ENCODE data around the gene RTL10. TPM values are rescaled to one million over a fixed set of nuclear protein-coding genes. Genes with fewer than 3 reads are reported as not detected.

RTL10 gene
- total and polyA plus RNA-seq, 10 of the 15 experiments (the other 5 are each of a cell fraction or from before 2014, with no cell fraction given) = 5.3 to 18.1 (median 10.3) TPM

- TF ChIP-seq, protein P1, sequence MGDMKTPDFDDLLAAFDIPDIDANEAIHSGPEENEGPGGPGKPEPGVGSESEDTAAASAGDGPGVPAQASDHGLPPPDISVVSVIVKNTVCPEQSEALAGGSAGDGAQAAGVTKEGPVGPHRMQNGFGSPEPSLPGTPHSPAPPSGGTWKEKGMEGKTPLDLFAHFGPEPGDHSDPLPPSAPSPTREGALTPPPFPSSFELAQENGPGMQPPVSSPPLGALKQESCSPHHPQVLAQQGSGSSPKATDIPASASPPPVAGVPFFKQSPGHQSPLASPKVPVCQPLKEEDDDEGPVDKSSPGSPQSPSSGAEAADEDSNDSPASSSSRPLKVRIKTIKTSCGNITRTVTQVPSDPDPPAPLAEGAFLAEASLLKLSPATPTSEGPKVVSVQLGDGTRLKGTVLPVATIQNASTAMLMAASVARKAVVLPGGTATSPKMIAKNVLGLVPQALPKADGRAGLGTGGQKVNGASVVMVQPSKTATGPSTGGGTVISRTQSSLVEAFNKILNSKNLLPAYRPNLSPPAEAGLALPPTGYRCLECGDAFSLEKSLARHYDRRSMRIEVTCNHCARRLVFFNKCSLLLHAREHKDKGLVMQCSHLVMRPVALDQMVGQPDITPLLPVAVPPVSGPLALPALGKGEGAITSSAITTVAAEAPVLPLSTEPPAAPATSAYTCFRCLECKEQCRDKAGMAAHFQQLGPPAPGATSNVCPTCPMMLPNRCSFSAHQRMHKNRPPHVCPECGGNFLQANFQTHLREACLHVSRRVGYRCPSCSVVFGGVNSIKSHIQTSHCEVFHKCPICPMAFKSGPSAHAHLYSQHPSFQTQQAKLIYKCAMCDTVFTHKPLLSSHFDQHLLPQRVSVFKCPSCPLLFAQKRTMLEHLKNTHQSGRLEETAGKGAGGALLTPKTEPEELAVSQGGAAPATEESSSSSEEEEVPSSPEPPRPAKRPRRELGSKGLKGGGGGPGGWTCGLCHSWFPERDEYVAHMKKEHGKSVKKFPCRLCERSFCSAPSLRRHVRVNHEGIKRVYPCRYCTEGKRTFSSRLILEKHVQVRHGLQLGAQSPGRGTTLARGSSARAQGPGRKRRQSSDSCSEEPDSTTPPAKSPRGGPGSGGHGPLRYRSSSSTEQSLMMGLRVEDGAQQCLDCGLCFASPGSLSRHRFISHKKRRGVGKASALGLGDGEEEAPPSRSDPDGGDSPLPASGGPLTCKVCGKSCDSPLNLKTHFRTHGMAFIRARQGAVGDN (IDR thresholded peaks at IDR 0.05) = no peak
- TF ChIP-seq NRF1 (conservative IDR thresholded peaks at IDR 0.05; ENCODE audit: low read depth, low read length) (no peak), USF2 (IDR thresholded peaks at IDR 0.05; ENCODE audit: borderline replicate concordance, low read depth, low read length) (no peak)
Observed at GRCh38 chr22:19806213-19807160, 48.2 kb downstream of the RTL10 start (continued).

GRCh38 chr22:19805821-19806212 lies 48.9 kb downstream of the RTL10 start:
- H4K20me1 ChIP-seq (ENCODE audit: control insufficient read depth, insufficient read depth) = no peaks in the 10 kb centered on the region
- H3K27me3 ChIP-seq (replicated peaks in 1 of 2; ENCODE audit: control insufficient read depth in 2 of 2, insufficient read depth in 2 of 2, low read length in 1 of 2) = no peaks in the 10 kb centered on the region
- RAD21 ChIA-PET (ENCODE audit: unreplicated experiment) = no interaction called here
- no peak overlapping the region for H3K9ac ChIP-seq (ENCODE audit: control insufficient read depth, insufficient read depth, low read length)
- no peaks in the 10 kb centered on the region for H3K79me2 ChIP-seq (ENCODE audit: control insufficient read depth, insufficient read depth, low read length)
- no peaks in the 10 kb centered on the region for H3K4me1 ChIP-seq (ENCODE audit: control insufficient read depth, insufficient read depth, low read length)
- no peak overlapping the region for H3K4me3 ChIP-seq
- POLR2A ChIA-PET = no interaction called here
- CTCF ChIA-PET = interaction anchor here (0.6 kb wide), 1 partner anchor 12 kb away, joined by 3 read pairs; no protein-coding TSS in a partner anchor
- intact Hi-C loops (cut with micrococcal nuclease; ENCODE audit: unreplicated experiment) = no loop called here
- BruUV-seq (replicated peaks) = no TSS peak
- SMC1A ChIA-PET (ENCODE audit: uncharacterized antibody, unreplicated experiment) = no interaction called here
- H3K27ac ChIP-seq (ENCODE audit: control insufficient read depth, insufficient read depth) = no peak overlapping the region
- no peak overlapping the region for H2AFZ ChIP-seq (ENCODE audit: control insufficient read depth, low read depth, low read length)
- no peaks in the 10 kb centered on the region for H3K36me3 ChIP-seq (ENCODE audit: control insufficient read depth in 2 of 2, insufficient read depth in 2 of 2, low read length in 1 of 2)
- no peak for ATAC-seq
- no peak for FAIRE-seq
- in situ Hi-C loops (cut with MboI) = no loop called here
- no peak for DNase-seq (ENCODE audit: low read depth, low spot score)
- no peaks in the 10 kb centered on the region for H3K9me3 ChIP-seq (replicated peaks; ENCODE audit: control insufficient read depth, insufficient read depth, low read length)
- WGBS (ENCODE audit: insufficient coverage, insufficient replicate concordance, low lambda C conversion rate, missing lambda C conversion rate) = 75% methylated on average over 8 of the region's 8 CpGs
- no peak overlapping the region for H3K4me2 ChIP-seq (ENCODE audit: control insufficient read depth, insufficient read depth)
- TF ChIP-seq IRF3 (IDR thresholded peaks at IDR 0.05) (no peak), NR2F1 (conservative IDR thresholded peaks at IDR 0.05) (no peak), KAT2A (conservative IDR thresholded peaks at IDR 0.05; ENCODE audit: control insufficient read depth, low read depth, low read length) (no peak), NR2C2 (IDR thresholded peaks at IDR 0.05; ENCODE audit: borderline replicate concordance, control insufficient read depth, insufficient read length, low read depth) (no peak), CREB1 (IDR thresholded peaks at IDR 0.05; ENCODE audit: low read depth) (no peak), RB1 (IDR thresholded peaks at IDR 0.05; ENCODE audit: borderline replicate concordance) (no peak), NKRF (conservative IDR thresholded peaks at IDR 0.05) (no peak), SUPT20H (IDR thresholded peaks at IDR 0.05; ENCODE audit: borderline replicate concordance, control insufficient read depth, low read depth, low read length) (no peak), EZH2 (IDR thresholded peaks at IDR 0.05; ENCODE audit: borderline replicate concordance, control insufficient read depth, low read depth, low read length) (no peak), ZNF207 (IDR thresholded peaks at IDR 0.05; ENCODE audit: borderline replicate concordance) (no peak)
